Measurements from ENCODE around the gene RRAD. TPM values are rescaled to one million over a fixed set of nuclear protein-coding genes. Genes with fewer than 3 reads are reported as not detected.
A peak's percentile ranks its signal among the peaks of the same experiment; 100 is the strongest.

RRAD gene
- total RNA-seq, 1 donor = 0.27 TPM

GRCh38 chr16:66886914-66887313 lies 38.4 kb downstream of the RRAD start:
- DNase-seq (ENCODE audit: low read depth in 2 of 3, low spot score in 2 of 3) = no peak

GRCh38 chr16:66886321-66886720 lies 39.0 kb downstream of the RRAD start:
- no peak for DNase-seq (ENCODE audit: low read depth in 2 of 3, low spot score in 2 of 3)

GRCh38 chr16:66885491-66885890 lies 39.8 kb downstream of the RRAD start:
- DNase-seq (ENCODE audit: low read depth in 2 of 3, low spot score in 2 of 3) = no peak

GRCh38 chr16:66882702-66883101 lies 42.6 kb downstream of the RRAD start:
- DNase-seq (ENCODE audit: low read depth in 2 of 3, low spot score in 2 of 3) = no peak

GRCh38 chr16:66881964-66882508 lies 43.3 kb downstream of the RRAD start:
- no peak for DNase-seq (ENCODE audit: low read depth in 2 of 3, low spot score in 2 of 3)

GRCh38 chr16:66881560-66881959 lies 43.8 kb downstream of the RRAD start:
- DNase-seq (ENCODE audit: low read depth in 2 of 3, low spot score in 2 of 3) = no peak

GRCh38 chr16:66881014-66881417 lies 44.3 kb downstream of the RRAD start:
- DNase-seq (ENCODE audit: low read depth in 2 of 3, low spot score in 2 of 3) = no peak

GRCh38 chr16:66880288-66881013 lies 44.9 kb downstream of the RRAD start, which contains the start of gene PDP2:
Gene PDP2, plus strand, starts transcription at chr16:66880515. Its CDS starts 3,770 bp downstream, at chr16:66884285.
- peak; percentile 74 to 94 (median 91) for DNase-seq (ENCODE audit: low read depth in 2 of 3, low spot score in 2 of 3)

GRCh38 chr16:66878067-66878466 lies 47.3 kb downstream of the RRAD start:
- DNase-seq (ENCODE audit: low read depth in 2 of 3, low spot score in 2 of 3) = peak in 2 of 3 donors; percentile 56 to 62

GRCh38 chr16:66874079-66874775 lies 51.1 kb downstream of the RRAD start:
- peak in 1 of 3 donors; percentile 20 for DNase-seq (ENCODE audit: low read depth in 2 of 3, low spot score in 2 of 3)

- DNase-seq (ENCODE audit: low read depth in 2 of 3, low spot score in 2 of 3) = no peak
These were observed 51.7 kb downstream of the RRAD start for GRCh38 chr16:66873685-66874055.

- peak; percentile 74 to 100 (median 99) for DNase-seq (ENCODE audit: low read depth in 2 of 3, low spot score in 2 of 3)
These were observed 52.2 kb downstream of the RRAD start for GRCh38 chr16:66872943-66873684.

GRCh38 chr16:66872559-66872942 lies 52.8 kb downstream of the RRAD start:
- DNase-seq (ENCODE audit: low read depth in 2 of 3, low spot score in 2 of 3) = no peak

GRCh38 chr16:66871840-66872239 lies 53.5 kb downstream of the RRAD start:
- DNase-seq (ENCODE audit: low read depth in 2 of 3, low spot score in 2 of 3) = no peak

Other genes starting within 250 kb of the RRAD start
- gene CMTM4, start 228.8 kb downstream of the RRAD start, total RNA-seq = 8.9 TPM
- gene DYNC1LI2, start 173.9 kb downstream of the RRAD start, total RNA-seq = 37.4 TPM
- gene TERB1, start 124.0 kb downstream of the RRAD start, total RNA-seq = not detected
- 17.2 TPM for gene NAE1, start 94.6 kb downstream of the RRAD start, total RNA-seq
- under 0.01 TPM for gene CA7, start 81.1 kb downstream of the RRAD start, total RNA-seq
- gene PDP2, start 45.0 kb downstream of the RRAD start, total RNA-seq = 5.4 TPM
- not detected for gene CDH16, start 6.7 kb downstream of the RRAD start, total RNA-seq
- gene CIAO2B, start 8.9 kb upstream of the RRAD start, total RNA-seq = 107 TPM
- gene CES2, start 10.0 kb upstream of the RRAD start, total RNA-seq = 48.2 TPM
- gene CES3, start 35.7 kb upstream of the RRAD start, total RNA-seq = 4.6 TPM
- 8.1 TPM for gene CES4A, start 63.1 kb upstream of the RRAD start, total RNA-seq
- gene CBFB, start 103.6 kb upstream of the RRAD start, total RNA-seq = 55.7 TPM
- 21.0 TPM for gene PHAF1, start 184.4 kb upstream of the RRAD start, total RNA-seq
- gene B3GNT9, start 225.5 kb upstream of the RRAD start, total RNA-seq = 9.2 TPM
- gene TRADD, start 234.4 kb upstream of the RRAD start, total RNA-seq = 29.6 TPM
- gene FBXL8, start 234.4 kb upstream of the RRAD start, total RNA-seq = 14.8 TPM
- 1.3 TPM for gene HSF4, start 239.2 kb upstream of the RRAD start, total RNA-seq
- 0.54 TPM for gene NOL3, start 245.0 kb upstream of the RRAD start, total RNA-seq